HG03135 (cell line): ENCODE measurements around the gene SWAP70.
A peak's percentile ranks its signal among the peaks of the same experiment; 100 is the strongest.
"Not testable (repeated sequence)": the region's sequence is repeated elsewhere in the genome, so short reads cannot be mapped to it uniquely, and the experiment has no call there.

Source experiments
- ATAC-seq: cut with Tn5 transposase; IDR thresholded peaks from one replicate; pipeline ENCODE4 v1.9.1; 2021; ENCODE audit warnings: mild to moderate bottlenecking, moderate library complexity; ENCODE audit not compliant: unreplicated experiment

Gene SWAP70

DNA sequence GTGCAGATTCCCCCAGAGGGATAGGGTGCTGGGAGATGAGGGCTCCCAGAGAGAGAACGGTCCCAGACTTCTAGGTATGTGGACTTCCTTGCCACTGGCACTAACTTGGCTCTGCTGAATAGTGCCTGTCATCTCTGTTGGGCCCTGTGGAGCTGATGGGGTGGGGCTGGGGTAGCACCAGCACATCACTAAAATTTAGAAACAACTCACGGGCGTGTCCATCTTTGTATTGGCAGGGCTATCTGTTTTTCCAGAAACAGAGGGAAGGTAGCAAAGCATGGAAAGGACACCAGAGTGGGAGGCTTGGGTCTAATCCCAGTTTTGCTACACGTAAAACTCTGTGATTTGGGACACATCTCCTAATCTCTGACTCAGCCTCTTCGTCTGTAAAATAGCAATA is 25.8 kb downstream of the SWAP70 start:
- peak; percentile 4 for ATAC-seq

DNA sequence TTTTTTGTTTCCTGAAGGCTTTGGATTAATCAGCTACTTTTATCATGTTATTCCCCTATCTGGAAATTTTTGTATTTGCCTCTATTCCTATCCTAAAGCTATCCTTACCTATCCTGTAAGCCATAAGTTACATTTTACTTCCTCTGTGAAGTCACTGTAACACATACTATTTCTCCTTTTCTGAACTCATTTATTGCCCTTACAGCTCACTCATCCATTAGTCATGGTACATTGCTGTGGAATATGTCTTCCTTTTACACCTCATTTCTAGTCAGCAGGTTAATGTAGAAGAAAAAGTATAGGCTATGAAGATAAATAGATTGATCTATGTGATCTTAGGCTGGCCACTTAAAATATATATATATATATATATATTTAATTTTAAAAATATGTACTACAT is 28.0 kb downstream of the SWAP70 start:
- no peak for ATAC-seq

DNA sequence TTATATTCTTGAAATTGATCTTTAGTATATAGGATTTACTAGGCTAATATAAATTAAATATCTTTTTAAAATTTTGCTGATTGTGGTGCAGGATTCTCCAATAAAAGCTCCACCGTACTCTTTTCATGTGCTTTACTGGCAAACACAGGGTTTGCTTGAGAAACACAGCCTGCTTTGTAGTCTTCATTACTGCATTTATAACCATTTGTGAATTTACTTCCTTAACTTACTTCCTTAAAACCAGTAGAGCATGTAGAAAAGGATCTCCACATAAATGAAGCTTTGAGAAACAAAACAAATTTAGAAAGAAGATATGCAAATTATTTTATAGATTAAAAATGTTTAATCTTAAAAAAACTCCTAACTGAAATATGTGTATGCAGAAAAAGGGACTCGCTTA is 28.8 kb downstream of the SWAP70 start:
- no peak for ATAC-seq

DNA sequence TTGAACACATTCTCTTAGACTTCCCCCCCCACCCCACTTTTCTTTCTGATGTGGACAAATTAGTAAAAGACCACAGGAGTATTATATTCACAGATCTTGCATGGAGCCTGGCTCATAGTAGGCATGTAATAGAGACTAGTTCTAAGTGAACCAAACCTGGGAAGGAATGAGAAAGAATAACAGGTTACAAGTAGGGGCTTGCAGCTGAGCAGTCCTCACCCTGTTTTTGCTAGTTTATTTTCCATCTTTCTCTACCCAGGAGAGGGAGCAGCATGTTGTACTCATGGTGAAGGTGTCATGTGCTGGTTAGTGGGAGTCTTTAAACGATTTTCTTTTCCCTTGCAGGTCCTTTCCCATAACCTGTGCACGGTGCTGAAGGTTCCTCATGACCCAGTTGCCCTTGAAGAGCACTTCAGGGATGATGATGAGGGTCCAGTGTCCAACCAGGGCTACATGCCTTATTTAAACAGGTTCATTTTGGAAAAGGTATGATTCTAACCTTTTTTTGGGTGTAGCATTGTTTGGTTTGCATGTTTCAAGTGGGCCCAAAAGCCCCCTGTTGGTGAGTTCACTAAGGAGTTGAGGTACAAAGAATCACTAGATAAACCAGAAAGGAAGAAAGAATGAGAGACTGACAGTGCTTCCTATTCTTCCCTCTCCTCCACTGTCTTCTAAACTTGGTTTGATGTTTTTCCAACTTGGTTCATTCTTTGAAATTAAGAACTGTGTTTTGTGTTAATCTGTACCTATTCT is 30.1 kb downstream of the SWAP70 start:
- no peak for ATAC-seq

DNA sequence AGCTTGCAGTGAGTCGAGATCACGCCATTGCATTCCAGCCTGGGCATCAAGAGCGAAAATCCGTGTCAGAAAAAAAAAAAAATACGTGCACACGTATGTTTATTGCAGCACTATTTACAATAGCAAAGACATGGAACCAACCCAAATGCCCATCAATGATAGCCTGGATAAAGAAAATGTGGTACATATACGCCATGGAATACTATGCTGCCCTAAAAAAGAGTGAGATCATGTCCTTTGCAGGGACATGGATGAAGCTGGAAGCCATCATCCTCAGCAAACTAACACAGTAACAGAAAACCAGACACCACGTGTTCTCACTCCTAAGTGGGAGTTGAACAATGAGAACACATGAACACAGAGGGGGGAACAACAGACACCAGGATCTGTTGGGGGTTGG is 31.4 kb downstream of the SWAP70 start:
- ATAC-seq = not testable (repeated sequence)

DNA sequence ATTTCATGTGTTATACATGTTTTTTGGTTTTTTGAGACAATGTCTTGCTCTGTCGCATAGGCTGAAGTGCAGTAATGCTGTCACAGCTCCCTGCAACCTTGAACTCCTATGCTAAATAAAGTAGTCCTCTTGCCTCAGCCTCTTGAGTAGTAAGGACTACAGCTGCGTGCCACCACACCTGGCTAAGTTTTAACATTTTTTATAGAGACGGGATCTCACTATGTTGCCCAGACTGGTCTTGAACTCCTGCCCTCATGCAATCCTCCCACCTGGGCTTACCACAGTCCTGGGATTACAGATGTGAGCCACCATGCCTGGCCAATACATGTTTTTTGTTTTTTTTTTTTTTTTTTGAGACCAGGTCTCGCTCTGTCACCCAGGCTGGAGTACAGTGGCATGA is 33.9 kb downstream of the SWAP70 start:
- no peak for ATAC-seq

DNA sequence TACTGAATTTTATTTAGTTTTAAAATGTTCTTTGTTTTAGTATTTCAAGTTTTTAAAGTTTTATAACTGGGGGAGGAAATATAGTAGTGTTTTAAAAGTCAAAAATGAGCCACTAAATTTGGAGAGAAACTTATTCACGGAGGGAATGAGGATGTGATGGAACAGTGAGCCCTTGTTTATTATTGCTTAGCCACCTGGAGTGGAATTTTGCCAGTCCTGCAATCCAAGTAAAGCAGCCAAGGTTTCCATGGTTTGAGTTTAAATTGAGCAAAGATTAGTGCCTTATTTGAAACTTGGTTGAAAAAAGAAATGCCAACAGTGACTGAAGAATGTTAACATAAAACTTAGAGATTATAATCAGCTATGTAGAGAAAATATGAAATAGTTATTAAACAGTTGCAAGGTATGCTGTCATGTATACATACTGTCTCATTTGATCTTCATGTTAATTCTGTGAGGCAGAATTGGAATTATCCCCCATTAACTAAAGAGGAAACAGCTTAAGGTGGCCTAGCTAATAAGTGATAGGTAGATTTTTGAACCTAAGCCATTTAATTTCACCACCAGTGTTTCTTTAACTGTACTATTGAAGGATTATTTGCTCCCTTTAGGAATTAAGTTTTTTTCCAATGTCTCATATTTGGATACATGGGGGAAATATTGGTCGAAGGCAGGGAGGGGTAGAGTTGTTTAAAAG is 36.4 kb downstream of the SWAP70 start:
- ATAC-seq = no peak

DNA sequence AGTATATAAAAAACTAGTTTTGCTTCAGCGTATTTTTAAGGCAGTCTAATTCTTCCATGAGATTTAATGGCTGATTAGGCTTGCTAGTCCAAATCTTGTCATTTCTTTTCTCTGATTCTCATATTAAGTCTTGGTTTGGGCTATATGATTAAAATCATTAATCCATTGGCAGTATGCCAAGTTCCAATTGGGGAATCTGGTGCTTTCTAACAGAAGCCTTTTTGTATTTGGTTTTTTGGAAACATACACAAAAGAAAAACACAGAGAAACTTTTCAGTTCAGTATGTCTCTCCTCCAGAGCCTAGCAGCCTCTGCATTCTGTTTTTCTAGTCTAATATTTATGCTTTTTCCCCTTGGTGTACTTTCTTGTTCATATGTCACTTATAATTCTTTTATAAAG is 37.9 kb downstream of the SWAP70 start:
- no peak for ATAC-seq

DNA sequence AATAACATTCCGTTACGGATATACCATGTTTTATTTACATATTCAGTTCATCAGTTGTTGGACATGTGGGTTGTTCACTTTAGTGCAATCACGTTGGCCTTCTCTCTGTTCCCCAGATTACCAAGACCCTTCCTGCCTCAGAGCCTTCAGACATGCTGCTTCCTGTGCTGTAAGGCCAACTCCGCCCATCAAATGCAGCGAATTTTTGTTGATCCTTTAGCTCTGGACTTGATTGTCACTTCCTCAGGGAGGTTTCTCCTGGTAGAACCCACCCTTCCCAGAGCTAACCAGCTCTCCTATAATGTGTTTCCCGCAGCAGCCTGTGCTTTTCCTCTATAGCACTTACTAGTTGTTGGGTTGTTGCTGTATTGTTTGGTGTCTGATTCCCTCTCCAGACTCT is 39.4 kb downstream of the SWAP70 start:
- no peak for ATAC-seq

DNA sequence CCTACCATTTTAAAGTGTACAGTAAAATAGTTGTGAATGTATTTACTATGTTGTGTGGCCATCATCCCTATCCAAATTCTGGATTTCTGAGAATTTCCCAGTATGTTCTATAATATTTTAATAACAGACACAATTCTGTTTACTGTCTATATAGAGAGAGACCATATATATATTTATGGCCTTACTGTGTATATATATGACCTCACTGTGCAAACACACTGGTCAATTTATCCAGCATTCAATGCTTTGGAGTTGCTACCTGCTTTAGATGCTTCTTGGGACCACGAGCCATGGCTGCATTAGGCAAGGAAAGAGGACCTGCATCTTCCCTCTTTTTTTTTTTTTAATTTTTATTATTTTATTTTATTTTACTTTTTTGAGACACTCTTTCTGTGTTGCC is 40.2 kb downstream of the SWAP70 start:
- no peak for ATAC-seq

DNA sequence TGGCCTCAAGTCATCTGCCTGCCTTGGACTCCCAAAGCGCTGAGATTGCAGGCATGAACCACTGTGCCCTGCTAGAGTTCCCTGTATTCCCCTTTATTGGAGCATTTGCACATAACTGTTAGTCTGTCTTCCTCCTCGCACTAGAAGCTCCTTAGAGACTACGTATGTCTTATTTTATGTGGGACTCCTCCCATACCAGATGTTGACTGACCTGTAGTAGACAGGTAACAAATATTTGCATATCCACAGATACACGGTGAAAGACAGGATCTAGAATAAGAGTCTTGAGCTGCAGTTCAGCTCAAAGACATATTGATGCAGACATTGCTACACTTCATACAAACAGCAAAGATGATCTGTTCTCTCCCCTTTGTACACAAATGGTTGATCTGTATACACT is 40.7 kb downstream of the SWAP70 start:
- ATAC-seq = no peak

DNA sequence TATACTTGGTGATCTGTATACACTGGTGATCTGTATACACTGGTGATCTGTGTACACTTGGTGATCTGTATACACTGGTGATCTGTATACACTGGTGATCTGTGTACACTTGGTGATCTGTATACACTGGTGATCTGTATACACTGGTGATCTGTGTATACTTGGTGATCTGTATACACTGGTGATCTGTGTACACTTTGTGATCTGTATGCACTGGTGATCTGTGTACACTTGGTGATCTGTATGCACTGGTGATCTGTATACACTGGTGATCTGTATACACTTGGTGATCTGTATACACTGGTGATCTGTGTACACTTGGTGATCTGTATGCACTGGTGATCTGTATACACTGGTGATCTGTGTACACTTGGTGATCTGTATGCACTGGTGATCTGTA is 41.5 kb downstream of the SWAP70 start:
- ATAC-seq = not testable (repeated sequence)

DNA sequence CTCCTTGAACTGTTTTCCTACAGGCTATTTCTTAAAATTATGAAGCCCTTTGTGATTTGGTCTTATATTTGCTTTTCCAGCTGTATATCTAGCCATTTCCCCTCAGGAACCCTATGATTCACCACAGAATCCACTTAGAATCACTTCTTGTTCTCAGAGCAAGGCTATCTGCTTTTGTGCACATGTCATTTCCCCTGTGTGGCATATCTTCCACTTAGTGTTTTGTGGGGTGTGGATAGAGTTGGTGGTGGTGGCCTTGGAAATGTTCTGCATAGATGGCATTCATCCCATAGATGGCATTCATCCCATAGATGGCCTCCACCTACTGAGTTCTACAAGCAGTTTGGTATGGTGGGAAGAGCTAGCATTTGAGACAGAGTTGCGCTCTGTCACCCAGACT is 44.7 kb downstream of the SWAP70 start:
- no peak for ATAC-seq

DNA sequence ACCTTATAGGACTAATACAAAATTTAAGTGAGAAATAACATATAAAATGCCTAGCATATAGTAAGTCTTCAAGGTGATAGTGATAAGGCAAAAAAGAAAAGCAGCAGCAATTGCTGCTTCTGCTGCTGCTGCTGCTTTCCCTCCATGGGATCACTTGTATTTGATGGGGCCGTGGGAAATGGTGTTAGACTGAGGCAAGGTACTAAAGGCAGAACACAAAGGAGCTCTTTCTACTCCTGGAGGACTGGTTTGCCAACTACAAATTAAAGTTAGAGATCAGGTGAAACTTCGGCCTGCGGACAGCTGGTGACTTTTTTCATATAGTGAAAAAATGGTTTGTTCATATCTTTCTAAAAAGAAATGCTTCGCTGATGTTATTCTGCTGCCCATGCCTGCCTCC is 46.3 kb downstream of the SWAP70 start:
- no peak for ATAC-seq

DNA sequence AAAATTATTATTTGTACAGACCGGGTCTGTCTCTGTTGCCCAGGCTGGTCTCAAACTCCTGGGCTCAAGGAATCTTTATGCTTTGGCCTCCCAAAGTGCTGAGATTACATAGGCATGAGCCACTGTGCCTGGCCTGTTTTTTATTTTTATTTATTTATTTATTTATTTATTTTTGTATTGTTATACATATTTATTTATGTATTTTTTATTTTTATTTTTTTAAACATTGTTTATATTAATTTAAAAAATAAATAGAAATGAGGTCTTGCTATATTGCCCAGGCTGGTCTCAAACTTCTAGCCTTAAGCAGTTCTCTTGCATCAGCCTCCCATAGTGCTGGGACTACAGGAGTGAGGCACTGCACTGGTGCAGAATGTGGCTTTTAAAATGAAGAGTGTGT is 47.0 kb downstream of the SWAP70 start:
- ATAC-seq = no peak

DNA sequence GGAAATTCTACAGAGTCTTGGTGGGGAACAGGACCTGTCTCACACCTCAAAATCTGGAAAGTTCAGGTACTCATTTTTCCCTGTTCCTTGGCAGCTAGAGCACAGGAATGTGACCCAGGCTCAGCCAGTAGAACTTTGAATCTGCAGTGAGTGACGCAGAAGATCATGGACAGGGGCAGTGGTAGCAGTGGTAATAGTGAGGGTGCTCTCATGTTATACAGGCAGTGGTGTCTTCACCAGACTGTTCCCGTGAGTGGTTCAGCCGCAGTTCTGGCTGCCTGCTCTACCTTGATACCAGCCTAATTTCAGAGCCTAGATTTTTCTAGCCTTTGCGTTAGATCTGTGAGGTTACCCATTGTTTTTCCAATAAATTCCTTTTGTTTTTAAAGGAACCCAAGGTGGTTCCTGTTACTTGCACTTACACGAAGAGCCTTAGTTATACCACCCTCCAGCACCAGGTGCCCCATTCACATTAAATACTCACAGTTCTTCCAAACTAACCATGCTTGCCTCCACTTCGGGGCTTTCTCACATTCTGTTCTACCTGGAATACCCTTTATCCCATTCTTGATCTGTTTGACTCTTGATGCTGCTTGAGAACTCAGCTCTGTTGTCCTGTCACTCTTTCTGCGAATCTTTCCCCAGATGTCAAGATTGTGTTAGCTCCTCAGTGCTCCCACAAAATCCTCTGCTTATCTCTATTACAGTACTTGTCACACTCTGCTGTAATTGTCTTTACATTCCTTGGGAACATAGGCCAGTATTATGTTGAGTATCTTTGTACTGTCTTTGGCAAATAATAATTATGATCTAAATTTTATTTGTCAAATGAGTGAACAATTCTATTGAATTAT is 47.8 kb downstream of the SWAP70 start:
- ATAC-seq = no peak

DNA sequence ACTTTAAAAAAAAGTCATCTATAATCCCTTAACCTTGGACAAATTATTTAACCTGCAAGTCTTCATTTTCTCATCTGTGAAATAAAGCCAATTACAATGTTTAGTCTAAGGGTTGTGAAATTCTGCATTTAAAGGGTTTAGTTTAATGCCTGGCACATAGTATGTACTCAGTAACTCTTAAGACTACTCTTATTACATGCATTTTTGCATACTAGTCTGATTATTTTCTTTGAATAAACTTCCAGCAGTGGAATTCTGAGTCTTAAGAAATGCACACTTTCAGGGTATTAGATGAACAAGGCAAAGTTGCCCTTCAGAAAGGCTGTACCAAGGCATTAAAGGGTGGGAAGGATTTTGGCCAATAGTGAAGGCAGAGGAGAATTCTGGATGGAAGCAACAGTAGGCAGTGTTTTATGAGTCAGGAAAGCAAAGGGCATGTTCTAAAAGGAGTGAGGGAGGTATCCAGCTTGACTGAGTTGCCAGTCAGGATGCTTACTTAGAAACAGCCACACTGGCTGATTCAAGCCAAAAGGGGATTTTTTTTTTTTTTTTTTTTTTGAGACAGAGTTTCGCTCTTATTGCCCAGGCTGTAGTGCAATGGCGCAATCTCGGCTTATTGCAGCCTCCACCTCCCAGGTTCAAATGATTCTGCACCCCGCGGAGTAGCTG is 50.5 kb downstream of the SWAP70 start:
- no peak for ATAC-seq

DNA sequence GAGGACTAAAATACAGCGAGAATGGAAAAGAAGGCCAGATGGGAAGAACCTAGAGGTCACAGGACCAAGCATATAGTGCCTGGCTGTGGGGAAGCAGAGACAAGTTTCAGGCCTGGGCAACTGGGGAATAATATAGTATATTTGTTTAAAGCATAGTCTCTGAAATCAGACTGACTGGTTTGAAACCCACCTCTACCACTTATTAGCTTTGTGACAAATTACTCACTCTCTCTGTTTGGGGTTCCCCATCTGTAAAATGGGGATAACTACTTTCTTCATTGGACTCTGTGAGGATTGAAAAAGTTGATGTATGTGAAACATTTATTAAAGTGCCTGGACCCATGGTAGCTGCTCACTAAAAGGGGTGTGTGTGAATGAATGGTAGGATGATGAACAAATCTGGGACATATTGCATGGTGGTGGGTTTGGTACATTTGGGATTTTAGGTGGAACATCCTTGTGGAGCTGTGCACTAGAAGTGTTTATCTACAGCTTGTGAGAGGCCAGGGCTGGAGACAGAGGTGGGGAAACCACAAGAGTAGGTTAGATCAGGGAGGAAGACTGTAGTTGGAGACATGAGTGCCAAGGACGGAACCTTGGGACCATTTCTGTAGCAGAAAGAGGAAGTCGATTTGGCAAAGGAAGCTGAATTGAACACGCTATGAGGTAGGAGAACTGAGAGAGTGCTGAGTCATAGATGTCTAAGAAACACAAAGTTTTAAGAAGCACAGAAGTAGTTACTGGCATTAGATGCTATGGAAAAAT is 52.6 kb downstream of the SWAP70 start:
- peak; percentile 84 for ATAC-seq

DNA sequence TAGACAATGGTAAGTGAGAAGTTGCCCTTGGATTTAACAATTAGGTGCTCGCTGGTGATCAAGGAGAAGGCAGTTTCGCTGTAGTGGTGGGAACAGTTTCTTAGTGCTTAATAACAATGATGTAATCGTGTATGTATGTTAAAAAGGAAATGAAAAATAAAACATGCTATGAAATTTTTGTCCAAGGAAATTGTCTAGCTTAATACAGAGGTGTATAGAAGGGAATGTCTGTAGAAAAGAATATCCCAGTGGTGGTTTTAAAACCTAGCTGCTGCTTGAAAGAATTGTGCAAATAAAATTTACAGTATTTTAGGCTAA is 53.1 kb downstream of the SWAP70 start:
- no peak for ATAC-seq

DNA sequence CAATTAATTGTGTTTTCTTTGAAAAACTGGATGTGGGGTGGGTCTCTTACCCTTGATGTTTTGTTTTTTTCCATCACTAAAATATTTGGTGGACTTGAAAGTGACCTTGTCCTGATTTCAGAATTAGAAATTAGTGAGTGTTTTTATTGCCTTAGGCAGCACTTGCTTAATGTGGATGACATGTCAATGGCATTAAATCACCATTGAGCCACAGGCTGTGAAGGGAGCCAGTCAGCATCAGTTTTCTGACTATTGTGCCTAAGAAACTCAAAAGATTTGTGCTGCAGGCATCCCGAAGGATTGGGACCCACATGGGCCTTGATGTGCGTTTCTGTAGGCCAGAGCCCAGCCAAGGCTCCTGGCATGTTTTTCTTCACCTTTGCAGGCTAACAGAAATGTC is 53.8 kb downstream of the SWAP70 start:
- ATAC-seq = no peak

DNA sequence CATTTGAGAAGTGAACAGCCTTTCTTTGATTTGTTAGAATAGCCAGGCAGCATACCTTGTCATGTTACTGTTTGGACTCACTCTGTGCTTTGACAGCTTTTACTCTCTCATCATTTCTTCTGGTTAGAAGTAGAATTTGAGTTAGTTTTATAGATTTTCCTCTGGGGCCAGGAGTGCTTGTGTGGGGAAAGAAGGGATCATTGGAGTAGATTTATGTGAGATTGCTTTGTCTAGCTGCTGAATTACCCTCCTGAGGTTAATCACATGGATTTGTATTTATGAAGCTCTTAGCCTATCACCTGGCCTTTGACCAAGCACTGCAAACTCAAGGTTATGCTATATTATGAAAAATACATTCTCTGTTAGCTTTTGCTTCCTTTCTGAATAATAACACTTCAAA is 54.3 kb downstream of the SWAP70 start:
- no peak for ATAC-seq
